ENCODE results near the gene CASZ1.

Gene CASZ1

GRCh38 chr1:10820422-10820821, 24.0 kb upstream of the CASZ1 start:
- no peak for DNase-seq

DNA sequence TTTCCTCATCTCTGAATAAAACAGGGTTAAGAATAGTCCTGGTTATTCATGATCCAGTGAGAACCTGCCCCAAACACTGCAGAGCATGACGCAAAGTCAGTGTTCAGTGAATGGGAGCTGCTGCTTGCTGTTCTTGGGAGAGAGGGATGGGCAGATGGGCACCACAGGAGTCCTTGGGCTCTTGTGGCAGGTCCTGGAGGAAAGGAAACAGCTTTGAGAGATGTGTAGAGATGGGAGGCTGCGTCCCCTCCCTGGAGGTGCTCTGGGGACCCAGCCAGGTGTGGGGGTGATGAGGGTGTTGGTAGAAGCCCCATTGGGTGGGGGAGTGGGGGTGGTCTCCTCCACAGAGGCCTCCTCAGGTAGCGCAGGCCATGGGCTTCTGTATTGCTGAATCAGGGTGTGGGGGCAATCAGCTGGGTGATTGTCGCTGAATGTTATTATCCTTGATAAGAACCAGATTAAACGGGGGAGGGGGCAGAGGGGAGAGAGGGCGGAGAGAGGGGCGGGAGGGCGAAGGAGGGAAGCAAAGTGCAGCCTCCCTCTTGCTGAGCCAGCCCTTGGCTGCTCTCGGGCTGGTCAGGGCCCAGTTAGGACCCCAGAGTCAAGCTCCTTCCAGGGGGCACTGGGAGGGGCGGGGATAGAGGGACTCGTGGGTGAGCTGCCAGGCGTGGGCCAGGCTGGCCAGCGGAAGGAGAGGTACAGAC, 22.9 kb upstream of the CASZ1 start:
- DNase-seq: no peak

GRCh38 chr1:10818262-10819197, 22.1 kb upstream of the CASZ1 start:
- no peak for DNase-seq

GRCh38 chr1:10816743-10817369, 20.4 kb upstream of the CASZ1 start:
- DNase-seq: no peak

DNA sequence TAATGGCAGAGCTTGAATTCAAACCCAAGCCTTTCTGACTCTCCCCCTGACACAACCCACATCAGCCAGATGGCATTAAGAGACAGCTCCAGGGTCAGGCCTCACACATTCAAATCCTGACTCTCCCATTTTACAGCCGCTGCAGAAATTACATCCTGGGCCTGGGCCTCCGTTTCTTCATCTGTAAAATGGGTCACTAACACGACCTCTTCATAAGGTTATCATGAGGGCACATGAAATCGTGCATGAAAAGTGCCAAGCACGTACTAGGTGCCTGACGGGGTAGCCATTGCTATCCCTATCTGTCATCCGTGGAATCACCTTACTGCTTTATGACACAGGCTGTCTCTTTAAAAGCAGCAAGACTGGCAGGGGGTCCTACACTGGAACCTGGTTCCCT, 19.8 kb upstream of the CASZ1 start:
- no peak for DNase-seq

DNA sequence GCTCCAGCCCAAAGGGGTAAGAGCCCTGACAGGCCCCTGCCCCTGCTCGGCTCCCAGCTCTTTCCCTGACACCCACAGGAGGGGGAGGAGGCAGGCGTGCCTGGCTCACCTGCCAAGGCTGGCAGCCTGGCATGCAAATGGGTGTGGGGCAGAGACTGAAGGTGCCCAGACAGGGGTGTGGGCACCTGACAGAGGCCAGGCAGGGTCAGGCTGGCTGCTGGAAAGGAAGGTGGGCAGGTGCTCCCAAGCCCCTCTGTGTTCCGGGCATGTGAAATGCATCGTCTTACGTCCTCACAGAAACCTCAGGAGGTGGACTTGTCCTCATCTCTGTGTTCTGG, 19.4 kb upstream of the CASZ1 start:
- DNase-seq: no peak

DNA sequence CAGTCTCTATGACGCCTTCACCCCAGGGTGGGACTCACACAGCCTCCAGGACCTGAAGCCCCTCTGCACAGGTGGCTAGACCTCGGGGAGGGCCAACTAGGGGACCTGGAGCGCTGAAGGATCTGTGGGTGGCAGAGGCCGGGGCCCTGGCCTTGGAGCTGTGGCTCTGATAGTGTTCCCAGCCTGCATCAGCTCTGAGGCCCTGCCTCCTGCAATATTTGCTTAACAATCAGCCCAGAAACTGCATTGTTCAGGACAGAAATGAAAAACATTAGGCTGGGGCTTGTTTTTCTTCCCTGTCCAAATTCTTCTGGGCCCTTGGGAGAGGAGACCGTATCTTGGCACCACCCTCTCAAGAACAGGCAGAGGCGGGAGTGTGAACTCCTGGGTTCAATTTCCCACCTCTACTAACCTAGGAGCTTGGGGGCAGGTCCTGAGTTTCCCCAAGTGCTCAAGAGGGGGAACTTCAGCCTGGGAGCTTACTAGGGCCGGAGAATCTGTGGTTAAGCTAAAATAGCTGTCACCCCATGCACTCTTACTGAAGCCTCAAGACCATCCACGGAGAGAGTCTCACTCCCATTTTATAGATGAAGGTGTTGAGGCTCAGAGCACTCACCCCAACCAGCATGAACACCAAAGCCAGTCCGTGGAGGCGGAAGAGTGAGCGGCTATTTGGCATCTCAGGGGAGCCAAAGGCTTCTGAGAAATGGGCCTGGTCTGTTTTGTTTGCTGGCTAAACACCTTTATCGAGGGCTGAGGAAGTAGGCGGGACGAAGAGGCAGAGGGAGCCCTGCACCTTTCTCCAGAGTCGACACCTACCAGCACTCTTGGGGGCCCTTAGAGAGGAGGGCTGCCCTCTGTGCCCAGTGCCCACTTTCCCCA, 18.8 kb upstream of the CASZ1 start:
- DNase-seq: no peak

DNA sequence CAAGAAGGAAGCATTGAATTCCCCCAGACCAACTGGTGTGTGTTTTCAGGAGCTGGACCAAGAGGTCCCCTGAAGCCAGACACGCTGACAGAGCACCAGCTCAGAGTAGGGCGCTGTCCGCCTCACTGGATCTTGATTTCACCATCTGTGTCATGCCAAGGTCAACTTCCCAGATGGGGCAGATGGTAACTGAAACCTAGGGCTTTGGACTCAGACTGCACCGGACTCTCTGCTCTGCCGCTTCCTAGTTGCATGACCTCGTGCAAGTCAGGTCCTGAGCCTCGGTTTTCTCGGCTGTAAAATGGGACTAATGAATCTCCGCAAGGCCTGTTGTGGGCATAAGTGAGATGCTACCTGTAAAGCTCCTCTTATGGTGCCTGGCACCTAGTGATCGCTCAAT, 17.9 kb upstream of the CASZ1 start:
- no peak for DNase-seq

GRCh38 chr1:10813799-10814198, 17.4 kb upstream of the CASZ1 start:
- no peak for DNase-seq

- DNase-seq: no peak
These were observed 16.0 kb upstream of the CASZ1 start for GRCh38 chr1:10812387-10812915.

DNA sequence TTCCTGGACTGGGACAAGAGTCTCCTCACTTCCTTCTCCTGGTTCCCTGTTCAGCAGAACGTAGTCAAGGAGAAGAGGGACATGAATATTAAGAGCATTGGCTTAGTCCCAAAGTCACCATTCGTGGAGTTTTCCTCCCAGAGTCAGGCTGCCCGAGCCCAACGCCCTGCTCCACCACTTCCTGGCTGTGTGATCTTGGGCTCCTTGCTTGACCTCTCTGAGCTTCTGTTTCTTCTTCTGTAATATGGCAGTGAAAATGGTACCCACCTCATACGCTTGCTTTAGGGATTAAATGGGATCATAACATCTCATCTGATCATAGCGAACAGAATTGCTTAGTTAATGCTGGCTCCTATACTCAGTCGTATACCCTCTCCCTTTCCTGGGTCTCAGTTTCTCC, 12.0 kb upstream of the CASZ1 start:
- DNase-seq: no peak

GRCh38 chr1:10806966-10807365, 10.5 kb upstream of the CASZ1 start:
- DNase-seq: no peak

GRCh38 chr1:10803971-10804820, 7.8 kb upstream of the CASZ1 start:
- no peak for DNase-seq

- no peak for DNase-seq
These were observed 6.7 kb upstream of the CASZ1 start for GRCh38 chr1:10802944-10803715.

- no peak for DNase-seq
These were observed 4.3 kb upstream of the CASZ1 start for GRCh38 chr1:10800778-10801177.

DNA sequence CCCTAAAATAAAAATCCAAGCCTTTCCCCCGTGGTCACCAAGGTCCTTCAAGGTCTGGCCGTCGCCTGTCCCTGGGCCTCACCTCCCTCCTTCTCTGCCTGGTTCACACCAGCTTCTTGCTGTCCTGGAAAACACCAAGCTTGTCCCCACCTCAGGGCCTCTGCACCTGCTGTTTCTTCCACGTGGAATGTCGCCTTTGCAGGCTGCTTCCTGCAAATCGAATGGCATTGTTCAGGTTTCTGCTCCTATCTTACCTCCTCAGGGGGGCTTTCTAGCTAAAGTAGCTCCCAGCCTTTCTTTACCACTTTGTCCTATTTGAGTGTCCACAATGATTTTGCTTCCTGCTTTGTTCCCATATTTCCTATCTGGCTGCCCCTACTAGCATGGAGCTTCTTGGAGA, 3.3 kb upstream of the CASZ1 start:
- no peak for DNase-seq

DNA sequence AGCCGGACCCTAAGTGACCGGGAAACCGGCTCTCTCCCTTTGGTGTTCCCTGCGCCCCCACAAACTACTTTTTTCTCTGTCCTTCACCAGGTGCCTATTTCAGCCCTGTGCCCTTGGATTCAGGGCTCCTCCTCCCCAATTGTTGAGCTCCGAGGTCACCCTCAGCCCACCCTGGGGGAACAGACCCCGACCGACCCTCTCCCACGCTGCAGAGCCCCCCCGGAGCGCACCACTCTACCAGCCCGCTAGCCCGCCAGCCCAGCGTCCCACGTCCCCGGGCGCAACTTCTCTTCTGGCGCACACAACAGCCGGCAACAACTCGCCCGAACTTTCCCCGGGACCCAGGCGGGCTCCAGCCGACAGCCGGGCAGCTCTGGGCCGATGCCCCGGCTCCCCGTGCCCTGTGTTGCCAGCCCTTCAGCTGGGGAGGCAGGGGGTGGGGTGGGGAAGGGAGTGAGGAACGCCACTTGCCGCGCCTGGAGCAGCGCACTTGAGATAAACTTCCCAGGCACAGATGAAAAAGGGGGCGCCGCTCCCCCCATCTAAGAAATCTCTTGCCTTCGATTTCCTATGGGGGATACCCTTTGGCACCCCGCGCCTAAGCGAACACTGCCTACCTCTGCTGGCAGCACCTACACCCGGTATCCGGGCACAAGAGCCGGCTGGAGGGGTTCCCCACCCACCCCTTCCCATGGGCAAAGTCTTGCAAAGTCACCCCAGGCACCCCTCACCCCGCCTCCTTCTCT, 997 bp downstream of the CASZ1 start:
- DNase-seq: no peak

DNA sequence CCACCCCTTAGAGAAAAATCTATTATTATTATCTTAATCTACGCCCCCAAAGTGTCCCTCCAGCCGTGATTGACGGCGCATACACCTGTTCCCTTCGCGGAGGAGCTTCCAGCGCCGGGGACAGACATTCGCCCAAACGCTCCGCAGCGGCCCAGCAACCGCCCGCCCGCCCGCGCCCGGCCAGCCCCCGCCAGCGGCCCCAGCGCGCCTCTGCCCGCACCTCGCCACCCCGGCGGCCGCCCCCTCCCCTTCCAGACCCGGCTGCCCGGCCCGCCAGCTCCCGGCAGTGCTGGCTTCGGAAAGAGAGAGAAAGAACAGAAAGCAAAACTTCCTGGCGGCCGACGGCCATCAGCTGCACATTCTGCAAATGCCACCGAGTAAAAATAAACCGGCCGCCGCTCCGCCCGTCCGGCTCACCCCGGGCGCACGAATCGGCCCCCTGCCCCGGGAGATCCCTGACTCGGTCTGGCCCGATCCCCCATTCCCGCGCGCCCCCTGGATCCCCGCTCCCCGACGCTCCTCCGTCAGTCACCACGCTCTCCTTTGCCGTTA, 1.6 kb downstream of the CASZ1 start:
- DNase-seq: no peak

DNA sequence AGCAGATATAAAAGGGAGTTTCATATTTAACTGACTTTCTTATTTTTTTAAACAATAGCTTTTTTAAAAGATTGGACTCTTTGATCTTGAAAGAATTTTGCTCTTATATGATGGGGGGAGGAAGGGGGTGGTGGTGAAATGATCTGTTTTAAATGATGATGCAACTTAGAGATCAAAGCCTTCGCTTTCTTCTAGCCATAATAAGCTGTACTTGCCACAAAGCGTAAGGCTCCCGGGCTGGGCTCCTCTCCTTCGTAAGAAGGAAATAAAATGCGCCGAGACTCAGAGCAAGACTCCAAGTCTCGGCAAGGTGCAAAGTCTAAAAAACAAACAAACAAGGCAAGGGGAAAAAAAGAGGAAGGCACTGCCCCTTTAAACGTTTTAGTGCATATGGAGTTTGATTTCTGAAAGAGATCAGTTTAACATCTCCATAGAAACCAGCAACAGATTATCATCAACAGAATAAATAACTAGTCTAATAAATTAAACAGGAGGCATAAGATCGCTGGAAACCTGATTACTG, 3.3 kb downstream of the CASZ1 start:
- DNase-seq: no peak

Measured in cerebellar nuclear complex (tissue), 1 donor.